A673 (cell line): Measurements from ENCODE around the gene ITK. TPM values are rescaled to one million over a fixed set of nuclear protein-coding genes. Genes with fewer than 3 reads are reported as not detected.
"Not testable (repeated sequence)": the region's sequence is repeated elsewhere in the genome, so short reads cannot be mapped to it uniquely, and the experiment has no call there.

Source experiments
- BruUV-seq: library from RNA; stranded (reverse); fragments of 400-500 nt; replicated peaks from 2 replicates; lab custom pipeline; 2021; lab: Mats Ljungman, UMichigan
- CTCF ChIA-PET: fragments of 300-600 bp; sonication (Branson Sonifier 250); formaldehyde crosslinking; loops from one replicate; lab custom pipeline; 2022; ENCODE audit warnings: antibody characterized with exemption; lab: Charles Lee
- POLR2A ChIA-PET: fragments of 300-600 bp; sonication (Branson Sonifier 250); formaldehyde crosslinking; loops from one replicate; lab custom pipeline; 2022; ENCODE audit warnings: antibody characterized with exemption; ENCODE audit not compliant: low non-redundant PET; lab: Charles Lee
- DNase-seq: peaks from one replicate; pipeline ENCODE4 v3.0.0-alpha.2; 2015; ENCODE audit warnings: low spot score
- H3K27ac ChIP-seq: fragments of 200-600 bp; sonication (generic); 2 replicates; pipeline ENCODE4 v1.5.1; 2016; ENCODE audit warnings: mixed run types, low read depth, mild to moderate bottlenecking, mixed read lengths, antibody characterized with exemption, low read length; ENCODE audit not compliant: poor library complexity, severe bottlenecking
- H3K27me3 ChIP-seq: fragments of 200-600 bp; sonication (generic); replicated peaks from 2 replicates; pipeline ENCODE4 v1.6.1; 2017; ENCODE audit warnings: mixed run types, low read depth, mild to moderate bottlenecking, mixed read lengths, antibody characterized with exemption, low read length; ENCODE audit not compliant: insufficient read depth, poor library complexity
- H3K36me3 ChIP-seq: fragments of 200-600 bp; sonication (generic); 2 replicates; pipeline ENCODE4 v1.6.1; 2016; ENCODE audit warnings: mixed run types, mild to moderate bottlenecking, mixed read lengths, antibody characterized with exemption, low read length; ENCODE audit not compliant: insufficient read depth, poor library complexity, severe bottlenecking
- H3K4me1 ChIP-seq: fragments of 200-600 bp; sonication (generic); 2 replicates; pipeline ENCODE4 v1.6.1; 2017; ENCODE audit warnings: mixed run types, mild to moderate bottlenecking, mixed read lengths, antibody characterized with exemption, low read length; ENCODE audit not compliant: insufficient read depth, poor library complexity, severe bottlenecking
- H3K4me3 ChIP-seq: fragments of 200-600 bp; sonication (generic); 2 replicates; pipeline ENCODE4 v1.5.1; 2016; ENCODE audit warnings: low read depth, mixed run types, mild to moderate bottlenecking, mixed read lengths, low read length; ENCODE audit not compliant: poor library complexity, severe bottlenecking
- H3K9me3 ChIP-seq: fragments of 200-600 bp; sonication (generic); 2 replicates; pipeline ENCODE4 v1.6.1; 2016; ENCODE audit warnings: mixed run types, low read depth, mild to moderate bottlenecking, mixed read lengths, antibody characterized with exemption, low read length; ENCODE audit not compliant: poor library complexity, severe bottlenecking
- EZH2 ChIP-seq: fragments of 200-600 bp; sonication (generic); IDR thresholded peaks from 2 replicates; pipeline ENCODE4 v1.6.1; 2017; ENCODE audit warnings: borderline replicate concordance, low read depth, mild to moderate bottlenecking, mixed read lengths, antibody characterized with exemption, low read length; ENCODE audit not compliant: poor library complexity, severe bottlenecking
- intact Hi-C: fragments of 100-400 bp; cut with micrococcal nuclease; formaldehyde crosslinking; loops from one replicate; pipeline ENCODE4 v1.10.0; 2022; ENCODE audit not compliant: unreplicated experiment
- total RNA-seq: library from RNA; stranded (reverse); gene quantifications from 2 replicates; pipeline ENCODE4 v1.2.3, GENCODE V29; 2021
- TF ChIP-seq, protein P1 (sequence below): fragments of 300-800, 200-600 bp; sonication (generic); conservative IDR thresholded peaks from 2 replicates; pipeline ENCODE4 v1.5.1; 2017; ENCODE audit warnings: low read depth, mild to moderate bottlenecking, antibody characterized with exemption, low read length, moderate library complexity, mixed read lengths

ITK gene
- total RNA-seq, 1 experiment from 2014 or later = not detected

DNA sequence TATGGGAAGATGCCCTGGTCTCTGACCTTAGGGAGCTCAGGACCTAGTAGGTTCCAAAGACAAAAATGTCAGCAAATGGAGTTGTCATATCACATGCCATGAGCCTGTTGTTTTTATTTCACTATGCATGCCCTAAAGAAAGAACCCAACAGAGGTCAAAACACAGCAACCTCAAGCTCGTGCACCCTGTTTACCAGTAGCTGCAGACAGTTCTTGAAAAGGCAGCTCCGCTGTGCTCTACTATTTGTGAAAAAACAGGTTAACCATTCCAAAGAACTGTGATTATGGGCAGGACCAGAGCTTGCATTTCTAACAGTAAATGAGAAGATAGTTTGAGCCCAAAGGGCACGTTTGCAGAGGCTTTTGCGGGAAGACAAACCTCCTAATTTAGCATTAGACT lies 22.8 kb downstream of the ITK start:
- BruUV-seq = no TSS peak
- Histone ChIP-seq H3K36me3 (no peaks in the 10 kb centered on the region), H3K4me1 (no peaks in the 10 kb centered on the region), H3K9me3 (no peaks in the 10 kb centered on the region), H3K27ac (no peak overlapping the region), H3K4me3 (no peak overlapping the region), H3K27me3 (peaks cover 4% of the 10 kb centered on the region)
- CTCF ChIA-PET = no interaction called here
- DNase-seq = no peak
- intact Hi-C loops = no loop called here
- POLR2A ChIA-PET = no interaction called here
- TF ChIP-seq, protein P1, sequence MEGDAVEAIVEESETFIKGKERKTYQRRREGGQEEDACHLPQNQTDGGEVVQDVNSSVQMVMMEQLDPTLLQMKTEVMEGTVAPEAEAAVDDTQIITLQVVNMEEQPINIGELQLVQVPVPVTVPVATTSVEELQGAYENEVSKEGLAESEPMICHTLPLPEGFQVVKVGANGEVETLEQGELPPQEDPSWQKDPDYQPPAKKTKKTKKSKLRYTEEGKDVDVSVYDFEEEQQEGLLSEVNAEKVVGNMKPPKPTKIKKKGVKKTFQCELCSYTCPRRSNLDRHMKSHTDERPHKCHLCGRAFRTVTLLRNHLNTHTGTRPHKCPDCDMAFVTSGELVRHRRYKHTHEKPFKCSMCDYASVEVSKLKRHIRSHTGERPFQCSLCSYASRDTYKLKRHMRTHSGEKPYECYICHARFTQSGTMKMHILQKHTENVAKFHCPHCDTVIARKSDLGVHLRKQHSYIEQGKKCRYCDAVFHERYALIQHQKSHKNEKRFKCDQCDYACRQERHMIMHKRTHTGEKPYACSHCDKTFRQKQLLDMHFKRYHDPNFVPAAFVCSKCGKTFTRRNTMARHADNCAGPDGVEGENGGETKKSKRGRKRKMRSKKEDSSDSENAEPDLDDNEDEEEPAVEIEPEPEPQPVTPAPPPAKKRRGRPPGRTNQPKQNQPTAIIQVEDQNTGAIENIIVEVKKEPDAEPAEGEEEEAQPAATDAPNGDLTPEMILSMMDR = no peak
- TF ChIP-seq EZH2 = no peak

DNA sequence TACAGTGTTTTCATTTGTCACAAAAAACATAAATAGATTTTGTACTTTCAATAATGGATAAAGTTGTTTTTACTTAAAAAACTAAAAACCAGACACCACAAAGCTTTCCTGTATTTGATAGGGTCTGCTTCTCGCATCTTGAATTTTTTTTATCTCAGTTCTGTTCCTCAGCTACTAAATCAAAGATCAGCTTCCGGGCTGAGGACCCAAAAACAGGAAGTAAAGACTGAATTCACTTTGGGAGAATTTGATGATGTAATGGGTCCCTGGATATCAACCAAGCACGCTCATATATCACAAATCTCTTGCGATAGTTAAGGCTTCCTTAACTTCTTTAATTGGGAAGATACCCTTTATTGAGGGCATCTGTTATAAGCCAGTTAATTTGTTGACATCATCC lies 24.1 kb downstream of the ITK start:
- no peak for DNase-seq
- Histone ChIP-seq H3K36me3 (no peaks in the 10 kb centered on the region), H3K4me1 (no peaks in the 10 kb centered on the region), H3K9me3 (no peaks in the 10 kb centered on the region), H3K27me3 (peaks cover 4% of the 10 kb centered on the region), H3K4me3 (no peak overlapping the region), H3K27ac (no peak overlapping the region)
- TF ChIP-seq, protein P1 = no peak
- no peak for TF ChIP-seq EZH2
- ChIA-PET POLR2A (no interaction called here), CTCF (no interaction called here)
- intact Hi-C loops = no loop called here
- BruUV-seq = no TSS peak

DNA sequence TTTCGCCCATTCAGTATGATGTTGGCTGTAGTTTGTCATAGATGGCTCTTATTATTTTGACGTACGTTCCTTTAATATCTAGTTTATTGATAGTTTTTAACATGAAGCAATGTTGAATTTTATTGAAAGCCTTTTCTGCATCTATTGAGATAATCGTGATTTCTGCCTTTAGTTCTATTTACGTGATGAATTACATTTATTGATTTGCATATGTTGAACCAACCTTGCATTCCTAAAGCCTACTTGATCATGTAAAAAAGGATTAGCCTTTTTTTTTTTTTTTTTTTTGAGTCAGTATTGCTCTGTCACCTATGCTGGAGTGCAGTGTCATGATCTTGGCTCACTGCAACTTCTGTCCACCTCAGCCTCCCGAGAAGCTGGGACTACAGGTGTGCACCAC lies 25.1 kb downstream of the ITK start:
- intact Hi-C loops = no loop called here
- TF ChIP-seq, protein P1 = no peak
- TF ChIP-seq EZH2 = no peak
- Histone ChIP-seq H3K4me1 (no peaks in the 10 kb centered on the region), H3K36me3 (no peaks in the 10 kb centered on the region), H3K27me3 (no peaks in the 10 kb centered on the region), H3K9me3 (no peaks in the 10 kb centered on the region), H3K4me3 (no peak overlapping the region), H3K27ac (no peak overlapping the region)
- no TSS peak for BruUV-seq
- ChIA-PET POLR2A (no interaction called here), CTCF (no interaction called here)
- DNase-seq = no peak

DNA sequence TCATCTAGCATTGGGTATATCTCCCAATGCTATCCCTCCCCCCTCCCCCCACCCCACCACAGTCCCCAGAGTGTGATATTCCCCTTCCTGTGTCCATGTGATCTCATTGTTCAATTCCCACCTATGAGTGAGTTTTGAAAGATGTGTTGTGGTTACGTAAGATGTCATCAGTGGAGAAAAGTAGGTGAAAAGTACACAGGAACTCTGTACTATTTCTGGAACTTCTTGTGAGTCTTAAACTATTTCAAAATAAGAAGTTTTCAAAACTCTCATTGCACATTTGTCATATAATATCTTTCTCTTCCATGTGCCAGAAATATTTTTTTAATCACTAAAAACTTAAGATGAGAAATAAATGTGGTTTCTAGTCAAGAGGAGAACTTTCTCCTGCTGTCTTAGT lies 30.0 kb downstream of the ITK start:
- H3K9me3 ChIP-seq, H3K36me3 ChIP-seq, CTCF ChIA-PET, DNase-seq, H3K27me3 ChIP-seq, BruUV-seq, H3K4me3 ChIP-seq, POLR2A ChIA-PET, H3K4me1 ChIP-seq, intact Hi-C loops, H3K27ac ChIP-seq: not testable (repeated sequence)
